Karpas-422 (cell line): Measurements from ENCODE around the gene AMHR2. TPM values are rescaled to one million over a fixed set of nuclear protein-coding genes. Genes with fewer than 3 reads are reported as not detected.
"Not testable (repeated sequence)": the region's sequence is repeated elsewhere in the genome, so short reads cannot be mapped to it uniquely, and the experiment has no call there.

ENCODE experiments used
- DNase-seq: peaks from one replicate; pipeline ENCODE4 v3.0.0-alpha.2; 2015
- H2AFZ ChIP-seq: fragments of 200-600 bp; sonication (generic); 2 replicates; pipeline ENCODE4 v1.6.1; 2014; ENCODE audit warnings: antibody characterized with exemption, low read length, mixed read lengths
- H3K27ac ChIP-seq: fragments of 200-600 bp; sonication (generic); 2 replicates; pipeline ENCODE4 v1.5.1; 2014; ENCODE audit warnings: mild to moderate bottlenecking, low read length, moderate library complexity
- H3K27me3 ChIP-seq: fragments of 200-600 bp; sonication (generic); 2 replicates; pipeline ENCODE4 v1.6.1; 2014; ENCODE audit warnings: low read length, mixed read lengths
- H3K36me3 ChIP-seq: fragments of 200-600 bp; sonication (generic); 2 replicates; pipeline ENCODE4 v1.6.1; 2014; ENCODE audit warnings: low read length, mixed read lengths; ENCODE audit not compliant: insufficient read depth
- H3K4me1 ChIP-seq: fragments of 200-600 bp; sonication (generic); 2 replicates; pipeline ENCODE4 v1.6.1; 2014; ENCODE audit warnings: mild to moderate bottlenecking, low read length, mixed read lengths
- H3K4me2 ChIP-seq: fragments of 200-600 bp; sonication (generic); 2 replicates; pipeline ENCODE4 v1.6.1; 2014; ENCODE audit warnings: low read length, low read depth, mild to moderate bottlenecking; ENCODE audit not compliant: poor library complexity, severe bottlenecking
- H3K4me3 ChIP-seq: fragments of 200-600 bp; sonication (generic); 2 replicates; pipeline ENCODE4 v1.5.1; 2014; ENCODE audit warnings: mild to moderate bottlenecking, antibody characterized with exemption, low read length, mixed read lengths
- H3K79me2 ChIP-seq: fragments of 200-600 bp; sonication (generic); 2 replicates; pipeline ENCODE4 v1.6.1; 2014; ENCODE audit warnings: mild to moderate bottlenecking, low read length, mixed read lengths
- H3K9ac ChIP-seq: fragments of 200-600 bp; sonication (generic); 2 replicates; pipeline ENCODE4 v1.6.0; 2014; ENCODE audit warnings: low read length
- H3K9me2 ChIP-seq: fragments of 200-600 bp; sonication (generic), shearing (Covaris generic); replicated peaks from 2 replicates; pipeline ENCODE4 v1.6.0; 2014; ENCODE audit warnings: mild to moderate bottlenecking, low read length, moderate library complexity; ENCODE audit not compliant: insufficient read depth
- H3K9me3 ChIP-seq: fragments of 300-700, 200-600 bp; sonication (generic); 2 replicates; pipeline ENCODE4 v1.6.1; 2014; ENCODE audit warnings: low read length, mixed read lengths
- H4K20me1 ChIP-seq: fragments of 200-600 bp; sonication (generic); 2 replicates; pipeline ENCODE4 v1.6.1; 2014; ENCODE audit warnings: mild to moderate bottlenecking, antibody characterized with exemption, low read length, low read depth; ENCODE audit not compliant: insufficient read depth
- total RNA-seq: library from RNA; depleted of rRNA; stranded (reverse); fragments of >200 nt; shearing (Covaris generic); gene quantifications from 2 replicates; pipeline ENCODE4 v1.2.3, GENCODE V29; 2014; ENCODE audit warnings: low replicate concordance

AMHR2 gene
- total RNA-seq, 1 experiment from 2014 or later = not detected

GRCh38 chr12:53435326-53435725 lies 11.7 kb downstream of the AMHR2 start:
- not testable (repeated sequence) for H3K27ac ChIP-seq, H3K9ac ChIP-seq, H3K9me2 ChIP-seq, H3K4me3 ChIP-seq, H3K36me3 ChIP-seq, H3K9me3 ChIP-seq, H2AFZ ChIP-seq, H3K4me1 ChIP-seq, H3K27me3 ChIP-seq, H3K79me2 ChIP-seq, H4K20me1 ChIP-seq, H3K4me2 ChIP-seq, DNase-seq

- not testable (repeated sequence) for H3K27me3 ChIP-seq, DNase-seq, H3K9me3 ChIP-seq, H2AFZ ChIP-seq, H3K27ac ChIP-seq, H3K9ac ChIP-seq, H4K20me1 ChIP-seq, H3K9me2 ChIP-seq, H3K4me3 ChIP-seq, H3K36me3 ChIP-seq, H3K4me2 ChIP-seq
- Histone ChIP-seq H3K4me1 (peaks cover 22% of the 10 kb centered on the region), H3K79me2 (peaks cover 24% of the 10 kb centered on the region)
These were observed 15.9 kb downstream of the AMHR2 start for GRCh38 chr12:53439582-53439981.

- peak within 1 kb of the TSS; percentile 93 for H3K4me3 ChIP-seq
These were observed 17.6 kb downstream of the AMHR2 start, which contains the start of gene PRR13 for GRCh38 chr12:53441040-53441833. PRR13 (plus strand) TSS chr12:53441734; CDS start chr12:53442715, 981 bp downstream.

GRCh38 chr12:53443955-53444354 lies 20.3 kb downstream of the AMHR2 start:
- no peak overlapping the region for H3K27ac ChIP-seq
- no peaks in the 10 kb centered on the region for H3K9me2 ChIP-seq
- H3K4me3 ChIP-seq = peak overlapping the region; percentile 93; the same call in 1 of the 2 replicates
- no peaks in the 10 kb centered on the region for H3K27me3 ChIP-seq
- no peak for DNase-seq
- H3K4me2 ChIP-seq = peak overlapping the region; percentile 36
- peaks cover 27% of the 10 kb centered on the region for H3K4me1 ChIP-seq
- H3K9ac ChIP-seq = no peak overlapping the region
- no peak overlapping the region for H2AFZ ChIP-seq
- peaks cover 15% of the 10 kb centered on the region; the same call in 1 of the 2 replicates for H4K20me1 ChIP-seq
- H3K9me3 ChIP-seq = no peaks in the 10 kb centered on the region
- H3K79me2 ChIP-seq = peaks cover 24% of the 10 kb centered on the region
- H3K36me3 ChIP-seq = peaks cover 29% of the 10 kb centered on the region

More at GRCh38 chr12:53441040-53441833, 17.6 kb downstream of the AMHR2 start, which contains the start of gene PRR13:
- Histone ChIP-seq H4K20me1 (peaks cover 15% of the 10 kb centered on the region; the same call in 1 of the 2 replicates), H3K9me2 (no peaks in the 10 kb centered on the region), H2AFZ (peak within 1 kb of the TSS; percentile 86), H3K27me3 (no peaks in the 10 kb centered on the region), H3K36me3 (peaks cover 19% of the 10 kb centered on the region), H3K27ac (peak within 1 kb of the TSS; percentile 84), H3K79me2 (peaks cover 24% of the 10 kb centered on the region), H3K4me1 (peaks cover 27% of the 10 kb centered on the region), H3K9me3 (no peaks in the 10 kb centered on the region), H3K9ac (peak within 1 kb of the TSS; percentile 90), H3K4me2 (peak within 1 kb of the TSS; percentile 89)
- DNase-seq = peak; percentile 100

GRCh38 chr12:53444593-53445325 lies 21.1 kb downstream of the AMHR2 start:
- not testable (repeated sequence) for H2AFZ ChIP-seq, H3K27me3 ChIP-seq, H3K27ac ChIP-seq, H3K9ac ChIP-seq, H3K9me3 ChIP-seq, DNase-seq, H3K4me3 ChIP-seq, H3K4me2 ChIP-seq, H3K9me2 ChIP-seq
- Histone ChIP-seq H3K79me2 (peaks cover 24% of the 10 kb centered on the region), H3K4me1 (peaks cover 27% of the 10 kb centered on the region), H3K36me3 (peaks cover 29% of the 10 kb centered on the region), H4K20me1 (peaks cover 15% of the 10 kb centered on the region; the same call in 1 of the 2 replicates)

- Histone ChIP-seq H3K36me3 (peaks cover 42% of the 10 kb centered on the region), H3K4me1 (peaks cover 32% of the 10 kb centered on the region), H2AFZ (no peak overlapping the region), H3K27me3 (no peaks in the 10 kb centered on the region), H3K4me3 (peak overlapping the region; percentile 30; the same call in 1 of the 2 replicates), H3K79me2 (peaks cover 41% of the 10 kb centered on the region), H3K9me2 (no peaks in the 10 kb centered on the region), H3K9me3 (no peaks in the 10 kb centered on the region), H4K20me1 (peaks cover 31% of the 10 kb centered on the region), H3K27ac (0 out of 2 replicates have a peak overlapping the region, but pooled peaks have one; percentile 17), H3K9ac (peak overlapping the region; percentile 45), H3K4me2 (peak overlapping the region; percentile 75)
- DNase-seq = no peak
These were observed 27.3 kb downstream of the AMHR2 start for GRCh38 chr12:53450936-53451335.

GRCh38 chr12:53451661-53452158 lies 28.1 kb downstream of the AMHR2 start, which contains the start of gene PCBP2:
PCBP2 (plus strand) TSS chr12:53452102; CDS start chr12:53454801, 2,699 bp downstream.
- peaks cover 46% of the 10 kb centered on the region for H3K36me3 ChIP-seq
- H3K9ac ChIP-seq = peak within 1 kb of the TSS; percentile 100
- peaks cover 32% of the 10 kb centered on the region for H3K4me1 ChIP-seq
- no peaks in the 10 kb centered on the region for H3K9me2 ChIP-seq
- H3K79me2 ChIP-seq = peaks cover 48% of the 10 kb centered on the region
- DNase-seq = peak; percentile 99
- peak within 1 kb of the TSS; percentile 98 for H3K4me3 ChIP-seq
- H3K9me3 ChIP-seq = no peaks in the 10 kb centered on the region
- peak within 1 kb of the TSS; percentile 99 for H3K4me2 ChIP-seq
- no peak within 1 kb of the TSS for H2AFZ ChIP-seq
- peak within 1 kb of the TSS; percentile 91 for H3K27ac ChIP-seq
- H4K20me1 ChIP-seq = peaks cover 35% of the 10 kb centered on the region
- no peaks in the 10 kb centered on the region for H3K27me3 ChIP-seq
